ENCODE results near the gene KIAA0319L. TPM values are rescaled to one million over a fixed set of nuclear protein-coding genes. Genes with fewer than 3 reads are reported as not detected.

Gene KIAA0319L
- total RNA-seq, 2 donors from 2014 or later = 109 to 124 TPM

GRCh38 chr1:35500439-35500838, 56.8 kb downstream of the KIAA0319L start:
- Histone ChIP-seq H3K4me1 (replicated peaks) (no peaks in the 10 kb centered on the region), H3K36me3 (no peaks in the 10 kb centered on the region), H3K27me3 (replicated peaks; ENCODE audit: insufficient read depth) (no peaks in the 10 kb centered on the region), H3K27ac (no peak overlapping the region), H3K4me3 (no peak overlapping the region), H3K9me3 (no peaks in the 10 kb centered on the region)
- TF ChIP-seq POLR2AphosphoS5 (IDR thresholded peaks at IDR 0.05) (no peak), POLR2A (IDR thresholded peaks at IDR 0.05) (no peak), CTCF (IDR thresholded peaks at IDR 0.05) (no peak)
- intact Hi-C loops (cut with DNase I) = no loop called here
- 60% methylated on average over 2 of the region's 2 CpGs for WGBS
- DNase-seq (ENCODE audit: low spot score) = no peak

- no peaks in the 10 kb centered on the region for H3K36me3 ChIP-seq
- no peaks in the 10 kb centered on the region for H3K9me3 ChIP-seq
- WGBS = 51% methylated on average over 3 of the region's 3 CpGs
- TF ChIP-seq POLR2AphosphoS5 (IDR thresholded peaks at IDR 0.05) (no peak), CTCF (IDR thresholded peaks at IDR 0.05) (no peak), POLR2A (IDR thresholded peaks at IDR 0.05) (no peak)
- H3K4me3 ChIP-seq = no peak overlapping the region
- DNase-seq (ENCODE audit: low spot score) = no peak
- no peak overlapping the region for H3K27ac ChIP-seq
- no peaks in the 10 kb centered on the region for H3K27me3 ChIP-seq (replicated peaks; ENCODE audit: insufficient read depth)
- intact Hi-C loops (cut with DNase I) = no loop called here
- no peaks in the 10 kb centered on the region for H3K4me1 ChIP-seq (replicated peaks)
These were observed 57.5 kb downstream of the KIAA0319L start for GRCh38 chr1:35499652-35500176.

GRCh38 chr1:35499231-35499630, 58.0 kb downstream of the KIAA0319L start:
- TF ChIP-seq POLR2AphosphoS5 (IDR thresholded peaks at IDR 0.05) = no peak
- WGBS = 68% methylated on average over 4 of the region's 4 CpGs
- no peak overlapping the region for H3K27ac ChIP-seq
- H3K4me1 ChIP-seq (replicated peaks) = no peaks in the 10 kb centered on the region
- H3K27me3 ChIP-seq (replicated peaks; ENCODE audit: insufficient read depth) = no peaks in the 10 kb centered on the region
- no peak for DNase-seq (ENCODE audit: low spot score)
- intact Hi-C loops (cut with DNase I) = no loop called here
- no peaks in the 10 kb centered on the region for H3K36me3 ChIP-seq
- H3K9me3 ChIP-seq = no peaks in the 10 kb centered on the region
- H3K4me3 ChIP-seq = no peak overlapping the region

GRCh38 chr1:35497571-35497970, 59.6 kb downstream of the KIAA0319L start:
- Histone ChIP-seq H3K9me3 (no peaks in the 10 kb centered on the region), H3K27ac (no peak overlapping the region), H3K4me1 (replicated peaks) (no peaks in the 10 kb centered on the region), H3K27me3 (replicated peaks; ENCODE audit: insufficient read depth) (no peaks in the 10 kb centered on the region), H3K4me3 (no peak overlapping the region), H3K36me3 (no peaks in the 10 kb centered on the region)
- TF ChIP-seq CTCF (IDR thresholded peaks at IDR 0.05) (no peak), POLR2A (IDR thresholded peaks at IDR 0.05) (no peak), POLR2AphosphoS5 (IDR thresholded peaks at IDR 0.05) (no peak)
- DNase-seq (ENCODE audit: low spot score) = no peak
- 63% methylated on average over 2 of the region's 2 CpGs for WGBS
- intact Hi-C loops (cut with DNase I) = no loop called here

GRCh38 chr1:35490250-35490649, 67.0 kb downstream of the KIAA0319L start:
- no peaks in the 10 kb centered on the region for H3K9me3 ChIP-seq
- TF ChIP-seq POLR2A (IDR thresholded peaks at IDR 0.05) (no peak), POLR2AphosphoS5 (IDR thresholded peaks at IDR 0.05) (no peak), CTCF (IDR thresholded peaks at IDR 0.05) (no peak)
- no peaks in the 10 kb centered on the region for H3K27me3 ChIP-seq (replicated peaks; ENCODE audit: insufficient read depth)
- intact Hi-C loops (cut with DNase I) = no loop called here
- no peaks in the 10 kb centered on the region for H3K4me1 ChIP-seq (replicated peaks)
- WGBS = 94% methylated on average over 1 of the region's 1 CpG
- DNase-seq (ENCODE audit: low spot score) = no peak
- H3K4me3 ChIP-seq = no peak overlapping the region
- no peak overlapping the region for H3K27ac ChIP-seq
- H3K36me3 ChIP-seq = no peaks in the 10 kb centered on the region

All from prostate gland (tissue), 2 donors.